ENCODE results near the gene MAP1LC3C.

The MAP1LC3C gene

GRCh38 chr1:241979926-241980325 lies 19.0 kb downstream of the MAP1LC3C start:
- Histone ChIP-seq H2AFZ (ENCODE audit: low read length) (no peak overlapping the region), H3K4me3 (ENCODE audit: low read length) (no peak overlapping the region), H3K27me3 (replicated peaks; ENCODE audit: insufficient read depth, low read length) (no peaks in the 10 kb centered on the region), H3K79me2 (ENCODE audit: low read length) (no peaks in the 10 kb centered on the region), H3K4me2 (ENCODE audit: low read depth, low read length) (no peak overlapping the region), H3K36me3 (replicated peaks; ENCODE audit: insufficient read depth, low read length) (no peaks in the 10 kb centered on the region), H3K9ac (ENCODE audit: low read length) (no peak overlapping the region), H4K20me1 (ENCODE audit: insufficient read depth, low read length) (no peaks in the 10 kb centered on the region), H3F3A (ENCODE audit: insufficient read depth, low read length) (no peaks in the 10 kb centered on the region), H3K4me1 (ENCODE audit: low read length) (no peaks in the 10 kb centered on the region), H3K9me3 (replicated peaks; ENCODE audit: insufficient read depth, low read length) (no peaks in the 10 kb centered on the region), H3K27ac (ENCODE audit: low read length) (no peak overlapping the region), H3K9me2 (replicated peaks; ENCODE audit: insufficient read depth, low read length) (no peaks in the 10 kb centered on the region)
- TF ChIP-seq EZH2 (optimal IDR thresholded peaks at IDR 0.05; ENCODE audit: low read depth, low read length) (no peak), EZH2phosphoT487 (IDR thresholded peaks at IDR 0.05; ENCODE audit: low read length) (no peak), CTCF (IDR thresholded peaks at IDR 0.05; ENCODE audit: low read length) (no peak)
- DNase-seq = no peak

- Histone ChIP-seq H3K79me2 (ENCODE audit: low read length) (no peaks in the 10 kb centered on the region), H3F3A (ENCODE audit: insufficient read depth, low read length) (no peaks in the 10 kb centered on the region), H3K4me2 (ENCODE audit: low read depth, low read length) (no peak overlapping the region), H2AFZ (ENCODE audit: low read length) (no peak overlapping the region), H3K9ac (ENCODE audit: low read length) (no peak overlapping the region), H3K9me3 (replicated peaks; ENCODE audit: insufficient read depth, low read length) (no peaks in the 10 kb centered on the region), H3K27ac (ENCODE audit: low read length) (no peak overlapping the region), H3K4me3 (ENCODE audit: low read length) (no peak overlapping the region), H3K36me3 (replicated peaks; ENCODE audit: insufficient read depth, low read length) (no peaks in the 10 kb centered on the region), H3K9me2 (replicated peaks; ENCODE audit: insufficient read depth, low read length) (no peaks in the 10 kb centered on the region), H3K27me3 (replicated peaks; ENCODE audit: insufficient read depth, low read length) (no peaks in the 10 kb centered on the region), H3K4me1 (ENCODE audit: low read length) (no peaks in the 10 kb centered on the region), H4K20me1 (ENCODE audit: insufficient read depth, low read length) (no peaks in the 10 kb centered on the region)
- TF ChIP-seq EZH2 (optimal IDR thresholded peaks at IDR 0.05; ENCODE audit: low read depth, low read length) (no peak), EZH2phosphoT487 (IDR thresholded peaks at IDR 0.05; ENCODE audit: low read length) (no peak), CTCF (IDR thresholded peaks at IDR 0.05; ENCODE audit: low read length) (no peak)
- DNase-seq = no peak
Observed at GRCh38 chr1:241979071-241979470, 19.8 kb downstream of the MAP1LC3C start.

- Histone ChIP-seq H3K36me3 (replicated peaks; ENCODE audit: insufficient read depth, low read length) (no peaks in the 10 kb centered on the region), H4K20me1 (ENCODE audit: insufficient read depth, low read length) (no peaks in the 10 kb centered on the region), H3K4me3 (ENCODE audit: low read length) (no peak overlapping the region), H2AFZ (ENCODE audit: low read length) (no peak overlapping the region), H3K27me3 (replicated peaks; ENCODE audit: insufficient read depth, low read length) (no peaks in the 10 kb centered on the region), H3K9me3 (replicated peaks; ENCODE audit: insufficient read depth, low read length) (no peaks in the 10 kb centered on the region), H3K4me2 (ENCODE audit: low read depth, low read length) (no peak overlapping the region), H3K9ac (ENCODE audit: low read length) (no peak overlapping the region), H3F3A (ENCODE audit: insufficient read depth, low read length) (no peaks in the 10 kb centered on the region), H3K27ac (ENCODE audit: low read length) (no peak overlapping the region), H3K9me2 (replicated peaks; ENCODE audit: insufficient read depth, low read length) (no peaks in the 10 kb centered on the region), H3K4me1 (ENCODE audit: low read length) (no peaks in the 10 kb centered on the region), H3K79me2 (ENCODE audit: low read length) (no peaks in the 10 kb centered on the region)
- no peak for TF ChIP-seq EZH2phosphoT487 (IDR thresholded peaks at IDR 0.05; ENCODE audit: low read length)
- no peak for TF ChIP-seq CTCF (IDR thresholded peaks at IDR 0.05; ENCODE audit: low read length)
- TF ChIP-seq EZH2 (optimal IDR thresholded peaks at IDR 0.05; ENCODE audit: low read depth, low read length) = no peak
- no peak for DNase-seq
Observed at GRCh38 chr1:241976229-241976628, 22.7 kb downstream of the MAP1LC3C start.

All from MM.1S (cell line).